Renal cortex interstitium (tissue), 11 donors: Measurements from ENCODE around the gene PYCARD. TPM values are rescaled to one million over a fixed set of nuclear protein-coding genes. Genes with fewer than 3 reads are reported as not detected.
"Not testable (repeated sequence)": the region's sequence is repeated elsewhere in the genome, so short reads cannot be mapped to it uniquely, and the experiment has no call there.

Experiments used
- DNase-seq, 11 donors: peaks; one replicate each; pipeline ENCODE4 v3.0.0-alpha.2; 2013; ENCODE audit warnings: low read depth in 9 of 11, low spot score in 4 of 11; ENCODE audit errors: extremely low read depth in 1 of 11
- polyA plus RNA-seq, 3 donors: library from polyadenylated mRNA; unstranded; fragments of 120-200 nt; gene quantifications; one replicate each; pipeline ENCODE4 v1.2.1, GENCODE V29; 2013; ENCODE audit not compliant: insufficient read length in 3 of 3

Gene PYCARD
- polyA plus RNA-seq, 3 donors: 7.2 to 11.1 (median 10.9) TPM

DNA sequence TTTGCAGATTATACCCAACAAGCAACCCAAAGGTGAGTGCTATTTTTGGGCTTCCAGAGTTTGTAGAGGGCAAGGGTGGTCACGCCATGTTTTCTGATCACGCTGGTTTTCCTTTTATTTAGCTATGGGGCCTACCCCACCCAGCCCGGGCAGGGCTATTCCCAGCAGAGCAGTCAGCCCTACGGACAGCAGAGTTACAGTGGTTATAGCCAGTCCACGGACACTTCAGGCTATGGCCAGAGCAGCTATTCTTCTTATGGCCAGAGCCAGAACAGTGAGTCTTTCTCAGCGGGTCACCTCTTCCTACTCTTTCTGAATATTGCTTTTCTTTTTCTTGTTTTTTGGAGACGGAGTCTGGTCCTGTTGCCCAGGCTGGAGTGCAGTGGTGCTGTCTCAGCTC is 20.2 kb downstream of the PYCARD start:
- no peak for DNase-seq

DNA sequence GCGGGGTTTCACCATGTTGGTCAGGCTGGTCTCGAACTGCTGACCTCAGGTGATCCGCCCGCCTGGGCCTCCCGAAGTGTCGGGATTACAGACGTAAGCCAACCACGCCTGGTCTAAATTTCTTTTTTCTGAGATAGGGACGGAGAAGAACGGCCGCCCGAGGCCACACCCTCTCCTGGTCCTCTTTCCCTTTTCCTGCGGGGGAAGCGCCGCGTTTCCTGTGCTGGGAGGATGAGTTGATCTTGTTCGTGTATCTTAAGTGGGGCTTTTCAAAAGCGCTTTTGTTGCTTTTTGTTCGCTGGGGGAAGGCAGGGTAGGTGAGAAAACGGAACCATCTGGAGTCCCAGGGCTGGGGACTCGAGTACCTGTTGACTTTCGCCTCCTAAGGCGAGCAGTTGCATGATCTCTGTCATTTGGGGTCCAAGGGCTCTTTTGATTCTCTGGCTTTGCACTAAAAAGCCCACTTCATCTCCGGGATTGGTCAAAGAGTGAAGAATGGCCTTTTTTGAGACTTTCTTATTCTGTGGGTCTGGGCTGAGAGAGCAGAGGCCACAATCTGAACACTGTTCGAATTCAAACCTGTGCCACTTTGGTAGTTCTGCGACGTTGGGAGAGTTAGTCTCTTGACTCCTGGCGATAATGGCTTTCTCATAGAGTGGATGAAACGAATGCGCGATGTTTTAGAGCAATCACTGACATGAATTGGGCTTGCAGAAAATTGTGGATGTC is 21.3 kb downstream of the PYCARD start:
- DNase-seq: no peak

GRCh38 chr16:31179747-31180459 is 22.7 kb downstream of the PYCARD start, which contains the start of gene FUS:
Gene FUS, plus strand, starts transcription at chr16:31180139. Its CDS starts 76 bp downstream, at chr16:31180215.
- DNase-seq: peak; percentile 81 to 93 (median 89)

DNA sequence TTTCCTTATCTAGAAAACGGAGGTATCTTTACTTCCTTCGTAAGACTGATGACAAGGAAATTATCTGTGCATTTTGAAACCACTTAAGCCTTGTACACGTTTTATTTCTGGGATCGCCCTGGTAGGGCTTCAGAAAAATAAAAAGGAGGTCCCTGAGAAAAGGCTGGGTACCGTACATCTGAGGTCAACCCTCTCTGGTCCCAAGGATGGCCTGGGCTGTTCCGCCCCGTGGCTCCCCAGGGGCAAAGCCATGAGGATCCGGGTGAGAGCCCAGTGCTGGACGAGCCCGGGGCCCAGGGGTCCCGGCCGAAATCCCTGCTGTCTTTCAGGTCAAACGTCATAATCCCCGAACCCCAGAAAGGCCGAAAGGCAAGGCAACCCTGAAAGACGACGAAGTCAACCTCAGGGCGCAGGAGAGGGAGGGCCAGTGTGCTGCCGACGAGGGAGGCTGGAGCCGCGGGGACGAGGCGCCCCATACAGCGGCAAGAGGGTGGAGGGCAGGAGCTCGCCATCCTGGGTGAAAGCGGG is 23.3 kb downstream of the PYCARD start:
- DNase-seq: no peak

DNA sequence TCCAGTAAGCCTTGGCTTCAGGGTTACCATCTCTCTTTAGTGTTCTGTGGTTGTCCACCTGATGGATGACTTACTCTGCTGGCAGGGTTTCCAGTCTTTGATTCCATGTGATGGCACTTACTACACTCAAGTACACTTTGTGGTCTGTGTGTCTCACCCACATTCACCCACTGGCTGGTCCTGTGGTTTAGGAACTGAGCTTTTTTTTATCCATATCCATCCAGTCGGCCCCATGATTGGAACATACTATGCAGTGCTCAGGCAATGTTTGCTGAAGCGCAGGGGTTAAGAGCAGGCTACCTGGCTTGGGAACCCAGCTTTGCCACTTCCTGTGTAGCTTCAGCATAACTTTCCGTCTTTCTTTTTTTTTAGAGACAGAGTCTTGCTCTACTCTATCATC is 25.4 kb downstream of the PYCARD start:
- no peak for DNase-seq

GRCh38 chr16:31170048-31170447 is 32.5 kb downstream of the PYCARD start:
- DNase-seq: not testable (repeated sequence)

GRCh38 chr16:31168848-31169247 is 33.7 kb downstream of the PYCARD start:
- DNase-seq: no peak

GRCh38 chr16:31167315-31167714 is 35.2 kb downstream of the PYCARD start:
- DNase-seq: no peak

DNA sequence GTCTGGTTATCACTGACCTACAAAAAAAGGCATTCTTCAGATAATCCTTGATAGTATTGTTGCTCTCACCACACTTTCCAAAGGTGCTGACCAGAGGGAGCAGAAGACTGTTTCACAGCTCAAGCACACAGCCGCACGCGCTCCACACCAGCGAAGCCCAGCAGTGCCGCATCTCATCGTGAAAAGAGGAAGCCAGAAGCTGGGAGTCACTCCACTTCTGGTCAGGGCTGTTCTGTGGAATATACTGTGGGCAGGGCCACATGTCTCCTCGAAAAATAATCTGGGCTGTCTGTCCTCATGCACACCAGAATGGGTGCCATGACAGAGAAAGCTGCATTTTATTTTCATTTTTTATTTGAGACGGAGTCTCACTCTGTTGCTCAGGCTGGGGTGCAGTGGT is 45.4 kb downstream of the PYCARD start:
- DNase-seq: no peak

Other genes starting within 250 kb of the PYCARD start
- 10 to 100 TPM; 17.3 to 19.7 (median 18.7) TPM for gene SETD1A, start 245.0 kb downstream of the PYCARD start, polyA plus RNA-seq
- 10 to 100 TPM in 1 of 3 donors, 1 to 10 TPM in 2; 7.2 to 10.7 (median 7.7) TPM for gene HSD3B7, start 217.6 kb downstream of the PYCARD start, polyA plus RNA-seq
- 1 to 10 TPM; 1.2 to 2.7 (median 1.6) TPM for gene STX1B, start 192.1 kb downstream of the PYCARD start, polyA plus RNA-seq
- 10 to 100 TPM; 32.8 to 46.2 (median 39.5) TPM for gene STX4, start 169.2 kb downstream of the PYCARD start, polyA plus RNA-seq
- gene ZNF668, start 128.5 kb downstream of the PYCARD start, polyA plus RNA-seq: 1 to 10 TPM; 3.6 to 6.9 (median 5.4) TPM
- gene ZNF646, start 128.3 kb downstream of the PYCARD start, polyA plus RNA-seq: 10 to 100 TPM; 10.5 to 14.7 (median 14.0) TPM
- 1 to 10 TPM in 2 of 3 donors, under 1 TPM in 1; 0.89 to 1.8 (median 1.2) TPM for gene PRSS53, start 113.8 kb downstream of the PYCARD start, polyA plus RNA-seq
- 10 to 100 TPM; 63.3 to 80.3 (median 73.5) TPM for gene VKORC1, start 108.0 kb downstream of the PYCARD start, polyA plus RNA-seq
- gene BCKDK, start 94.4 kb downstream of the PYCARD start, polyA plus RNA-seq: 10 to 100 TPM; 29.5 to 44.1 (median 42.6) TPM
- gene KAT8, start 85.1 kb downstream of the PYCARD start, polyA plus RNA-seq: 10 to 100 TPM; 65.5 to 82.0 (median 69.7) TPM
- 10 to 100 TPM; 52.9 to 88.8 (median 62.3) TPM for gene PRSS8, start 67.0 kb downstream of the PYCARD start, polyA plus RNA-seq
- 1 to 10 TPM in 2 of 3 donors, under 1 TPM in 1; 0.78 to 1.6 (median 1.6) TPM for gene PRSS36, start 52.7 kb downstream of the PYCARD start, polyA plus RNA-seq
- 100 to 1,000 TPM; 736 to 808 (median 782) TPM for gene FUS, start 22.6 kb downstream of the PYCARD start, polyA plus RNA-seq
- under 1 TPM; 0.09 to 0.18 (median 0.09) TPM for gene TRIM72, start 11.4 kb upstream of the PYCARD start, polyA plus RNA-seq
- not detected for gene PYDC1, start 14.4 kb upstream of the PYCARD start, polyA plus RNA-seq
- gene ITGAM, start 57.2 kb upstream of the PYCARD start, polyA plus RNA-seq: 1 to 10 TPM; 1.9 to 2.1 (median 1.9) TPM
- gene ITGAX, start 152.4 kb upstream of the PYCARD start, polyA plus RNA-seq: 1 to 10 TPM in 1 of 3 donors, under 1 TPM in 2; 0.39 to 1.9 (median 0.65) TPM
- under 1 TPM; 0.08 to 0.22 (median 0.17) TPM for gene ITGAD, start 190.6 kb upstream of the PYCARD start, polyA plus RNA-seq
- 1 to 10 TPM in 2 of 3 donors, under 1 TPM in 1; 0.51 to 1.6 (median 1.2) TPM for gene COX6A2, start 225.6 kb upstream of the PYCARD start, polyA plus RNA-seq
- 1 to 10 TPM; 2.7 to 3.3 (median 2.8) TPM for gene ZNF843, start 240.0 kb upstream of the PYCARD start, polyA plus RNA-seq